ENCODE data around the gene MSRB3. TPM values are rescaled to one million over a fixed set of nuclear protein-coding genes. Genes with fewer than 3 reads are reported as not detected.

Gene MSRB3
- 130 TPM for total RNA-seq
- long read RNA-seq, full-length matches to known transcripts = 419 of 480 reads
- long read RNA-seq, partial matches to known transcripts = 10 of 480 reads
- long read RNA-seq, other reads (novel, unspliced or antisense) = 51 of 480 reads

DNA sequence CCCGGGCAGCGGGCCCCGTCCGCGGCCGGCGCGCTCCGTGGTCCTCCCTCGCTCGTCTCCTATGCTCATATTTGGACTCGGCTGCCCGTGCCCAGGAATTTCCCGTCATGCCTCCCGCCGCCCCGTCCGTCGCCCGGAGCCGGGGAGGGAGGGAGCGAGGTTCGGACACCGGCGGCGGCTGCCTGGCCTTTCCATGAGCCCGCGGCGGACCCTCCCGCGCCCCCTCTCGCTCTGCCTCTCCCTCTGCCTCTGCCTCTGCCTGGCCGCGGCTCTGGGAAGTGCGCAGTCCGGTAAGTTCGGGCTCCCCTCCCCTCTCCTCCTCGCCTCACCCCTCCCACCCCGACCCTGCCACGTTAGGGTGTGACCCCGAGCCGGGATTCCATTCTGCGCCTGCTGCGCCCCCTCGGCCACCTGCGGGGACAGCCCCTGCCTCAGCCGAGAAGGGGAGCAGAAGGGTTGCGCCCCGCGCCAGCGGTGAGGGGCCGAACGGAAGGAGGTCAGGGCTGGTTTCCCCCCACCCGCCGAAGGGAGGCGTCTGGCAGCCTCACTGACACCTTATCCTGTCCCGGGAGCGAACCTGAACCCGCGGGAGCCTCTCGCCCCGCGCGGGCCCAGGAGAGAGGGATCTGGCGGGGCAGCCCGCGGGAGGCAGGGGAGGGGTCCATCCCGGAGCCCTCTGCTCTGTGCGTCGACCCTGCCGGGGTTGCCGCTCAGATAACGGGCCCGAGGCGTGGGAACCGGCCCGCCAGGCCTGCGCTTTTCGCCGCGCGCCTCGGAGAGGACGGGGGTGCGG, at the start of gene MSRB3:
TSS of gene MSRB3 (plus strand) at position 108 of the 793 bp plus-strand sequence. CDS start 29,897 bp downstream, outside the sequence.
- DNase-seq (peak; percentile 87), ATAC-seq (ENCODE audit: poor library complexity) (peak; percentile 98)
- intact Hi-C loops (cut with DNase I) = no loop called here

DNA sequence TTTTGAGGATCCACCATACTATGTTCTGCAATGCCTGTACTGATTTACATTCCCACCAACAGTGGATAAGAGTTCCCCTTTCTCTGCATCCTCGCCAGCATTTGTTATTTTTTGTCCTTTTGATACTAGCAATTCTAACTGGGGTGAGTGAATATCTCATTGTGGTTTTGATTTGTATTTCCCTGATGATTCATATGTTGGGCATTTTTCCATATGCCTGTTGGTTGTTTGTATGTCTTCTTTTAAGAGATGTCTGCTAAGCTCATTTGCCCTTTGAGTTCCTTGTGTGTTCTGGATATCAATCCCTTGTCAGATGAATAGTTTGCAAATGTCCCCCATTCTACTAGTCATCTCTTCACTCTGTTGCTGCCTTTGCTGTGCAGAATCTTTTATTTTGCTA, 49.0 kb upstream of the MSRB3 start:
- intact Hi-C loops (cut with DNase I) = no loop called here
- DNase-seq (no peak), ATAC-seq (ENCODE audit: poor library complexity) (no peak)

GRCh38 chr12:65232476-65233077, 45.9 kb upstream of the MSRB3 start:
- intact Hi-C loops (cut with DNase I) = loop anchor here (5.0 kb wide), 1 partner anchor 340 kb away; no protein-coding TSS in a partner anchor
- DNase-seq (no peak), ATAC-seq (ENCODE audit: poor library complexity) (no peak)

DNA sequence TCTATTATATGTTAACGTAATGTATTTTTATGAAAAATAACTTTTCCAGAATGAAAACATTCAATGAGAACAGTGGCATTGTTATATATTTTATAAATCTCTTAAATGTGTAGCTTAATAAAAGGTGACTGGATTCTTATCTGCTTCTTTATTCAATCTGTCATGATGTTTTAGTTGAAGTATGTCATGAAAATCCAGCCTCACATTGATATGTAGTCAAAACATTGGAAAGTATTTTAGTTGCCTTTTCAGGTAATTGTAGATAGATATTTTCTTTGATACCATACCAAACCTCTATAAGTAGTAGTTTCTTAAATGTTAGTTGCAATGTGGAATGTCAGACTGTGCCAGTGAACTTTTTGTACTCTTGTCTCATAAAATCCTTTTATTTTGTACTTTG, 41.3 kb upstream of the MSRB3 start:
- ATAC-seq (ENCODE audit: poor library complexity) (no peak), DNase-seq (no peak)
- intact Hi-C loops (cut with DNase I) = no loop called here

DNA sequence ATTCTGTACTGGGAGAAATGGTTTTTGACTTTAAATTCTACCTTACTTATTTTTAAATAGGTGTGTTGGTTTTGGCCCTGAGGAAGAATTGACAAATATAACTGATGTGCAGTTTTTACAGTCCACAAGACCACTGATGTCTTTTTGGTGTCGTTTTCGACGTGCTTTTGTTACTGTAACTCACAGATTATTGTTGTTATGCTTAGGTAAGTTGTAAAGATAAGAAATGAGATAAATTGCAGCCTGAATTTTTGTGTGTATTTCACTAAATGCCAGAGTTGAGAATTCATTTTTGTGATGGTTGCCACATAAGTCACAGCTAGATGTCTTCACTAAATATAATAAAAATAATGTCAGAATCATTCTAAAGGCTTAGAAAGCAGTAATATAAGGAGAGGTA, 39.9 kb upstream of the MSRB3 start:
- intact Hi-C loops (cut with DNase I) = no loop called here
- DNase-seq = no peak
- no peak for ATAC-seq (ENCODE audit: poor library complexity)

GRCh38 chr12:65248656-65249633, 29.5 kb upstream of the MSRB3 start:
- intact Hi-C loops (cut with DNase I) = no loop called here
- ATAC-seq (ENCODE audit: poor library complexity) (no peak), DNase-seq (no peak)

- intact Hi-C loops (cut with DNase I) = no loop called here
- DNase-seq = no peak
Observed at GRCh38 chr12:65252515-65252914, 26.0 kb upstream of the MSRB3 start.

DNA sequence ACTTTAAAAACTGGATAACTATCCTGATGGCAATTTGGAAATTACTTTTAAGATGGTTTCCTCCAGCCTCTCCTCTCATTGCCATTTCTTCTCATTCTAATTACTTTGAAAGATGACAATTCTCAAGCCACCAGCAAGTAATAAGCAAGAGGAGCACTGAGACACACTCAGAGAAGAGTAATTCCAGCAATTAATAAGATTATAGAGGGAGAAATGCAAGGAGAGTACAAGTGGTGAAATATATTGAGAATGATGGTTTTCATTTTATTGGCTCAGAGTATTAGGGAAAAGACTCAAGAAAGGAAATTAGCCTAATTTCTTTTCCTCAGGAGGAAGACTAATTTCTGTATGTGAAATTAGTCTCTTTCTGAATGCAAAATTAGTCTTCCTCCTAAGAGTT, 20.5 kb upstream of the MSRB3 start:
- intact Hi-C loops (cut with DNase I) = no loop called here
- no peak for DNase-seq
- ATAC-seq (ENCODE audit: poor library complexity) = no peak

More at GRCh38 chr12:65252515-65252914, 26.0 kb upstream of the MSRB3 start:
- no peak for ATAC-seq (ENCODE audit: poor library complexity)

DNA sequence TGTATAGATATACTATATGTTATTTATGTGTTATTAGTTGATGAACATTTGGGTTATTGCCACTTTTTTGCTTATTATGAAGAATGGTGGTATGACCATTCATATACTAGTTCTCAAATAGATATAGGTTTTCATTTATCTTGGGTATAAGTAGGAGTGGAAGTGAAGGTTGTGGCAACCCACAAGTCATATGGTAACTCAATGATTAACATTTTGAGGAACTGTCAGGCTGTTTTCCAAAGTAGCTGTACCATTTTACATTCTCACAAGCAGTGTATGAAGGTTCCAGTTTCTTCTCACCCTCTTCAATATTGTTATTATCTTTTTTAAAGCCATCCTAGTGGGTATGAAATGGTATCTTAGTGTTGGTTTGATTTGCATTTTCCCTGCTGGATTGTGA, 19.0 kb upstream of the MSRB3 start:
- intact Hi-C loops (cut with DNase I) = no loop called here
- DNase-seq (no peak), ATAC-seq (ENCODE audit: poor library complexity) (no peak)

DNA sequence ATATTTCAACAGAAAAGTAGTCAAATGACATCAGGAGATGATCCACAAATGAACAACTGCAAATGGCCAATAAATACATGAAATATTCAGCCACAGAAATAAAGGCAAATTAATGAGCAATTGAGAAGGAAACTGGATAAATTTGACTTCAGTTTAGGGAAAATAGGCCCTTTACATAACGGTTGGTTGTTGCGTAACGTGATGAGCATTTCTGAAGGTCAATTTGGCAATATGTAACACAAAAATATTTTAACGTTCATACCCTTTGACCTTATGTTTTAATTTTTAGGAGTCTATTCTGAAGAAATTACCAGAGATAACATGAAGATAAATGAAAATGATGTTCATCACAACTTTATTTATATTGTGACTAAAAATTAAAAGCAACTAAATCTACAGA, 14.7 kb upstream of the MSRB3 start:
- intact Hi-C loops (cut with DNase I) = no loop called here
- no peak for DNase-seq
- ATAC-seq (ENCODE audit: poor library complexity) = no peak

DNA sequence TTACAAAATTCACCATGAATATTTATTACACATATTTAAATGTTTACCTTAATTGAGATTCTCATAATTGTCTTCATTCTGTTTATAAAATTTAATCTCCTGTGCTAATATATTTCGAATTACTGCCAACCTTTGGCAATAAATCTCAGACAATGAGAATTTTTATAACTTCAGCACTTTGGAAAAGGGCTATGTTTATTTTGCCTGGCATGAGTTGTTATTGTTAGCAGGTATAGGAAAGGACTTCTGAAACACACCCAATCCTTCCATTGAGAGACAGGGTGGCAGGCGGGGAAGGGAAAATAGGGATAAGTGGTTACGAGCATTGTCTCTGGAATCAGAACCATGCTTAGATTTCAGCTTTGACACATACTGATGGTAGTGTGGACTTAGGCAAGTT, 12.1 kb upstream of the MSRB3 start:
- no peak for DNase-seq
- no peak for ATAC-seq (ENCODE audit: poor library complexity)
- intact Hi-C loops (cut with DNase I) = no loop called here

GRCh38 chr12:65269603-65270002, 8.9 kb upstream of the MSRB3 start:
- intact Hi-C loops (cut with DNase I) = no loop called here
- ATAC-seq (ENCODE audit: poor library complexity) = no peak
- no peak for DNase-seq

GRCh38 chr12:65274602-65275272, 3.7 kb upstream of the MSRB3 start:
- no peak for ATAC-seq (ENCODE audit: poor library complexity)
- no peak for DNase-seq
- intact Hi-C loops (cut with DNase I) = no loop called here

DNA sequence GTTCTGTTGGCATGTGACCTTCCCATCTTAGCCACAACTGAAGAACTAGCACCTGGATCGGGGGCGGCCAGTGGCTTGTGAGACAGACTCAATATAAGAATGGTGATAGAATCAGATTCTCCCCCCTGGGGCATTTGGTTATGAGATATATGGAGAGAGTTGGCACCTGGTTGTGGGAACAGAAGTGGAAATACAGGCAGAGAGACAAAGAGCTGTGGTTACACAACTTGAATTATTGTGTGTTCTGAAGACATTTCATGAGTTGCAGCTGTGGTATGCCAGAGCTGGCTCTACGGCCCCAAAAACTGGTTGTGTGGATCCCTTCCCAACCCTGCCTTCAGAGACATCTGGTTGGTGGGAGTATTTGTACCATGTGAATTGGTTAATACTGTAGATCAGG, 2.9 kb upstream of the MSRB3 start:
- intact Hi-C loops (cut with DNase I) = no loop called here
- no peak for ATAC-seq (ENCODE audit: poor library complexity)
- DNase-seq = no peak

DNA sequence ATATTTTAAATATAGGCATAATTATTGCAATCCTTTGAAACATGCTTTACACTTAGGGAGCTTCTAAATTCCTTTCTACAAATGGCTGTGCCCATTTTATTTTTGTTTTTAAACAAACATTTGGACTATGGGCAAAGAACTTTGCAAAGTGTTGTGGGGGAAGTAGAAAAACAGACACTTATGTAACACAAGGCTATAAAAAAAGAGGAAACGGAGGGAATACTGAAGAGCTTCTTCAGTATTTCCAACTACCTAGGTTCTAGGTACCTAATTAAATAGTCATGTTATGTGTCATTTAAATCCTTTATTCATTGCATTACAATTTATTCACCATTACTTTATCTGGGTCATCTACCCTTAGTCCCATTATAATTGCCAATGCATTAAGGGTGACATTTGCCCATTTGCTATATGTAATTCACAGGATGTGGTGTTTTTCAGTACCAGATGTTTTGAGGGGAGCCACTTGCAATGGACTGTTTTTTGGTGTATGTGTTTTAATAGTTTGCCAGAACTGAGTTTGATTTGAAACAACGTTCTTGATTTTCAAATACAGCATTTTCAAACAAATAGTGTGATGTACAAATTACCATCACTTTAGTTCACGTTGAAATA, 1.5 kb upstream of the MSRB3 start:
- ATAC-seq (ENCODE audit: poor library complexity) = no peak
- intact Hi-C loops (cut with DNase I) = no loop called here
- DNase-seq = no peak

- intact Hi-C loops (cut with DNase I) = no loop called here
- ATAC-seq (ENCODE audit: poor library complexity) = peak; percentile 12
- DNase-seq = peak; percentile 35
Observed at GRCh38 chr12:65277994-65278575, 398 bp upstream of the MSRB3 start.

DNA sequence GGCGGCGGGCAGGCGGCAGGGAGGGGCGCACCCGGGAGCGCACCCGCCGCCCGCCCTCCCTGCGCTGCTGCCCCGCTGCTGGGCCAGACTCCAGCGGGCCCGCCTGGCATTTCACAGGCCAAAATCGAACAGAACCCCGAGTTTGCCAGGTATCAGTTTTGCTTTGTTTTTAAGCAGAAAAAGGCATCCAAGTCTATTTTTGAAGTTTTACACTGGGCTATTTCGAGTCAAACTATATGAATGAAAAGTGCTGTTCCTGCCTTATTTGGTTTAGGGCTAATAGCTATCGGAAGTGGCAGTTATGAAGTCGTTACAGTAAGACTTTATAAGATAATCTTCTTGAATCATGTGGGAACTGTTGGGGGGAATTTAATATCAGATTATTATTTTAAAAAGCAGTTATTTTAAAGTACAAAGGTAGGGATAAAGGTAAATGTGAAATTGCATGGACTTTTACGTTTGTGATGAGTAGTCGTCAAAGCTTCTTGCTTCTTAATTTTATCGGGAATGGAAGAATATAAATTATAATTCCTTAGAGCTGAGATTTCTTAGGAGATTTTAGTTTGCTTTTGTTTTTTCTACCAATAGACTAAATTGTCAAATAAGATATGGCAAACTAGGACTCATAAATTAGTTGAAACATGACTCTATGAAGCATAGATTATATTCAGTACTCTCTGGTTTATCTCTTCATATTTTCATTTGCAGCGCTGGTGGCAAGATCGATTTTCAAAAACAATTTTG, 1.1 kb downstream of the MSRB3 start:
- ATAC-seq (ENCODE audit: poor library complexity) (peak; percentile 82), DNase-seq (peak; percentile 56)
- intact Hi-C loops (cut with DNase I) = no loop called here
